ENCODE measurements around the gene SLC22A16.

- TF ChIP-seq CTCF (conservative IDR thresholded peaks at IDR 0.05) (no peak), EZH2 (IDR thresholded peaks at IDR 0.05; ENCODE audit: low read depth) (no peak)
Observed at GRCh38 chr6:110488606-110489190, 12.3 kb upstream of the SLC22A16 start.

Measured in PC-9 (cell line).